ENCODE results near the gene CTNNA2.

DNA sequence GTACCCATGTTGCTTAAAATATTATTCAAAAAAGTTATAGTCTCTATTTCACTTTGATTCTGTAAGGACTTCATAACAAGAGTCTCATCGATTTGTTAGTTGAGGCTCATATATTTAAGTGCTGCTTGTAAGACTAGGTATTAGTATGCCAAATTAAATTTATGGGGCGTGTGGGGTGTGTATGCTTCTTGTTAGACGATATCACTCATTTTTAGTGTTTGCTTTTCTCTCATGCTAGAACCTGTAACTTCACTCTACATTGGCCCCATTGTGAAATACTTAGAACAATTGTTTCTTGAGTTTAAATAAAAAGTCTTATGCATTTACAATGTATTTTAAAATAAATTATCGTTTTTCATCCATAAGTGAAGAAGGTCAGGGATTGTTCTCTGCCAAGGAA lies 63.6 kb downstream of the CTNNA2 start:
- TF ChIP-seq, protein P1, sequence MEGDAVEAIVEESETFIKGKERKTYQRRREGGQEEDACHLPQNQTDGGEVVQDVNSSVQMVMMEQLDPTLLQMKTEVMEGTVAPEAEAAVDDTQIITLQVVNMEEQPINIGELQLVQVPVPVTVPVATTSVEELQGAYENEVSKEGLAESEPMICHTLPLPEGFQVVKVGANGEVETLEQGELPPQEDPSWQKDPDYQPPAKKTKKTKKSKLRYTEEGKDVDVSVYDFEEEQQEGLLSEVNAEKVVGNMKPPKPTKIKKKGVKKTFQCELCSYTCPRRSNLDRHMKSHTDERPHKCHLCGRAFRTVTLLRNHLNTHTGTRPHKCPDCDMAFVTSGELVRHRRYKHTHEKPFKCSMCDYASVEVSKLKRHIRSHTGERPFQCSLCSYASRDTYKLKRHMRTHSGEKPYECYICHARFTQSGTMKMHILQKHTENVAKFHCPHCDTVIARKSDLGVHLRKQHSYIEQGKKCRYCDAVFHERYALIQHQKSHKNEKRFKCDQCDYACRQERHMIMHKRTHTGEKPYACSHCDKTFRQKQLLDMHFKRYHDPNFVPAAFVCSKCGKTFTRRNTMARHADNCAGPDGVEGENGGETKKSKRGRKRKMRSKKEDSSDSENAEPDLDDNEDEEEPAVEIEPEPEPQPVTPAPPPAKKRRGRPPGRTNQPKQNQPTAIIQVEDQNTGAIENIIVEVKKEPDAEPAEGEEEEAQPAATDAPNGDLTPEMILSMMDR (IDR thresholded peaks at IDR 0.05; ENCODE audit: low read depth, low read length) = no peak
- no peak for TF ChIP-seq EZH2phosphoT487 (IDR thresholded peaks at IDR 0.05; ENCODE audit: low read depth)

Data from OCI-LY3 (cell line).